A549 (cell line): Measurements from ENCODE around the gene ELK1. TPM values are rescaled to one million over a fixed set of nuclear protein-coding genes. Genes with fewer than 3 reads are reported as not detected.
A peak's percentile ranks its signal among the peaks of the same experiment; 100 is the strongest.

Source experiments
- ATAC-seq, 2 experiments: fragments of 200-7000 bp in 1 of 2; fragments of >200 bp in 1 of 2; cut with Nextera tagmentation in 1 of 2; cut with Tn5 transposase in 1 of 2; 3 replicates each; pipeline versions ENCODE4 v1.8.0 to v1.9.1; 2018 to 2020; ENCODE audit warnings: mild to moderate bottlenecking in 1 of 2, moderate library complexity in 1 of 2
- CTCF ChIA-PET: fragments of 300-600 bp; sonication (Branson Sonifier 250); formaldehyde crosslinking; extraction: SDS; loops from one replicate; lab custom pipeline; 2021; ENCODE audit warnings: antibody characterized with exemption, inconsistent platforms; lab: Yijun Ruan, JAX
- POLR2A ChIA-PET: fragments of 350-600 bp; formaldehyde crosslinking; extraction: SDS; loops from one replicate; lab custom pipeline; 2021; ENCODE audit warnings: antibody characterized with exemption, inconsistent platforms; lab: Yijun Ruan, JAX
- DNase-seq, 2 experiments: peaks; one replicate each; pipeline versions ENCODE4 v3.0.0 to v3.0.0-alpha.2; 2011 to 2016; ENCODE audit warnings: low read depth in 1 of 2, low spot score in 1 of 2
- FAIRE-seq: peaks from 2 replicates; lab custom pipeline; 2011; peaks lifted over from hg19 to GRCh38; lab: Jason Lieb, UNC
- H3K27ac ChIP-seq, 2 experiments: fragments of >200 bp; sonication (Bioruptor Twin); formaldehyde crosslinking; 3 replicates each; pipeline ENCODE4 v1.5.1; 2016 to 2017
- H3K4me1 ChIP-seq: fragments of >200 bp; sonication (Bioruptor Twin); formaldehyde crosslinking; 3 replicates; pipeline ENCODE4 v1.6.1; 2016
- H3K4me2 ChIP-seq: fragments of >200 bp; sonication (Bioruptor Twin); formaldehyde crosslinking; 3 replicates; pipeline ENCODE4 v1.6.1; 2016
- H3K4me3 ChIP-seq: fragments of >200 bp; sonication (Bioruptor Twin); formaldehyde crosslinking; 3 replicates; pipeline ENCODE4 v1.5.1; 2016
- H3K9me3 ChIP-seq: fragments of >200 bp; sonication (Bioruptor Twin); formaldehyde crosslinking; 3 replicates; pipeline ENCODE4 v1.6.1; 2016
- CBX8 ChIP-seq: fragments of 200-600 bp; sonication (generic); IDR thresholded peaks from 2 replicates; pipeline ENCODE4 v1.6.1; 2016
- CEBPB ChIP-seq, 2 experiments: fragments of >200 bp in 1 of 2; sonication (Bioruptor Twin) in 1 of 2; formaldehyde crosslinking in 1 of 2; IDR thresholded peaks; 2 replicates each; pipeline ENCODE4 v1.6.1; 2012 to 2016
- CHD2 ChIP-seq: fragments of 150-350 bp; IDR thresholded peaks from 2 replicates; pipeline ENCODE4 v1.6.1; 2014; ENCODE audit warnings: low read length; ENCODE audit not compliant: partially characterized antibody
- CHD4 ChIP-seq: fragments of 200-600 bp; sonication (generic); IDR thresholded peaks from 2 replicates; pipeline ENCODE4 v1.6.1; 2016; ENCODE audit warnings: antibody characterized with exemption, mild to moderate bottlenecking, borderline replicate concordance
- EHMT2 ChIP-seq: fragments of 200-600 bp; sonication (generic); IDR thresholded peaks from 2 replicates; pipeline ENCODE4 v1.6.1; 2016; ENCODE audit warnings: antibody characterized with exemption, low read depth, mild to moderate bottlenecking, moderate library complexity
- ELK1 ChIP-seq: fragments of 150-350 bp; IDR thresholded peaks from 2 replicates; pipeline ENCODE4 v1.6.1; 2014; ENCODE audit warnings: low read depth, mild to moderate bottlenecking, low read length
- EP300 ChIP-seq, 2 experiments: fragments of >200 bp; sonication (Bioruptor Twin); formaldehyde crosslinking; IDR thresholded peaks; 2 replicates in 1 of 2; 3 replicates in 1 of 2; pipeline ENCODE4 v1.6.1; 2016 to 2017
- ESRRA ChIP-seq: fragments of 150-350 bp; IDR thresholded peaks from 2 replicates; pipeline ENCODE4 v1.6.1; 2014; ENCODE audit warnings: mild to moderate bottlenecking, low read length, borderline replicate concordance
- HEYL ChIP-seq: fragments of 250-450 bp; sonication (Bioruptor Pico); IDR thresholded peaks from 2 replicates; pipeline ENCODE4 v1.8.0; 2021; ENCODE audit warnings: mild to moderate bottlenecking, moderate library complexity
- HOXA7 ChIP-seq: fragments of 250-450 bp; sonication (Bioruptor Pico); IDR thresholded peaks from 2 replicates; pipeline ENCODE4 v1.5.0; 2020; ENCODE audit warnings: mild to moderate bottlenecking, moderate library complexity
- HOXB5 ChIP-seq: fragments of 250-450 bp; sonication (Bioruptor Pico); IDR thresholded peaks from 2 replicates; pipeline ENCODE4 v1.5.0; 2020; ENCODE audit warnings: mild to moderate bottlenecking, moderate library complexity
- JUN ChIP-seq, 2 experiments: fragments of >200 bp; sonication (Bioruptor Twin); formaldehyde crosslinking; IDR thresholded peaks; 2 replicates in 1 of 2; 3 replicates in 1 of 2; pipeline ENCODE4 v1.6.1; 2016 to 2017
- KDM1A ChIP-seq: fragments of 200-600 bp; sonication (generic); IDR thresholded peaks from 2 replicates; pipeline ENCODE4 v1.6.1; 2016; ENCODE audit warnings: low read depth, mild to moderate bottlenecking
- KDM5A ChIP-seq: fragments of 200-600 bp; sonication (generic); IDR thresholded peaks from 2 replicates; pipeline ENCODE4 v1.6.1; 2016; ENCODE audit warnings: antibody characterized with exemption, mild to moderate bottlenecking
- MAFK ChIP-seq: fragments of 450-650 bp; IDR thresholded peaks from 2 replicates; pipeline ENCODE4 v1.6.1; 2014; ENCODE audit not compliant: partially characterized antibody
- MAZ ChIP-seq: fragments of 150-350 bp; IDR thresholded peaks from 2 replicates; pipeline ENCODE4 v1.6.1; 2014; ENCODE audit warnings: antibody characterized with exemption, low read depth, low read length, borderline replicate concordance
- NFE2L2 ChIP-seq: fragments of 150-350 bp; conservative IDR thresholded peaks from 2 replicates; pipeline ENCODE4 v1.6.1; 2014; ENCODE audit warnings: low read length
- NPAS2 ChIP-seq: fragments of 250-450 bp; sonication (Bioruptor Pico); IDR thresholded peaks from 2 replicates; pipeline ENCODE4 v1.8.0; 2022; ENCODE audit warnings: mild to moderate bottlenecking, moderate library complexity, borderline replicate concordance
- NR3C1 ChIP-seq: fragments of >200 bp; sonication (Bioruptor Twin); formaldehyde crosslinking; IDR thresholded peaks from 3 replicates; pipeline ENCODE4 v1.6.1; 2017
- PBX3 ChIP-seq: IDR thresholded peaks from 2 replicates; pipeline ENCODE4 v1.6.1; 2012
- POLR2A ChIP-seq: IDR thresholded peaks from 2 replicates; pipeline ENCODE4 v1.6.1; 2012; ENCODE audit warnings: mild to moderate bottlenecking, low read length
- RFX5 ChIP-seq: fragments of 450-650 bp; IDR thresholded peaks from 2 replicates; pipeline ENCODE4 v1.7.1; 2014; ENCODE audit warnings: antibody characterized with exemption, mild to moderate bottlenecking, moderate library complexity
- SREBF2 ChIP-seq: fragments of 450-650 bp; IDR thresholded peaks from 2 replicates; pipeline ENCODE4 v1.6.1; 2014; ENCODE audit warnings: mild to moderate bottlenecking, moderate library complexity
- TP53 ChIP-seq: fragments of 250-450 bp; sonication (Bioruptor Pico); IDR thresholded peaks from 2 replicates; pipeline ENCODE4 v1.5.0; 2021; ENCODE audit warnings: mild to moderate bottlenecking, moderate library complexity
- USF2 ChIP-seq: fragments of 450-650 bp; IDR thresholded peaks from 2 replicates; pipeline ENCODE4 v1.6.1; 2014; ENCODE audit warnings: antibody characterized with exemption
- ZC3H11A ChIP-seq: fragments of 450-650 bp; IDR thresholded peaks from 2 replicates; pipeline ENCODE4 v1.6.1; 2014; ENCODE audit warnings: antibody characterized with exemption, mild to moderate bottlenecking
- ZFP36 ChIP-seq: fragments of 450-650 bp; IDR thresholded peaks from 2 replicates; pipeline ENCODE4 v1.6.1; 2014; ENCODE audit warnings: borderline replicate concordance; ENCODE audit not compliant: partially characterized antibody
- ZSCAN20 ChIP-seq: fragments of 250-450 bp; sonication (Bioruptor Pico); IDR thresholded peaks from 2 replicates; pipeline ENCODE4 v1.8.0; 2022; ENCODE audit warnings: mild to moderate bottlenecking, moderate library complexity
- WGBS: methylation state at CpG from one replicate; pipeline ENCODE4 v1.1.6; 2017; ENCODE audit errors: missing lambda C conversion rate; 5-methylcytosine and 5-hydroxymethylcytosine counted together
- polyA plus RNA-seq, 4 experiments: library from polyadenylated mRNA; depleted of rRNA in 3 of 4; stranded (reverse); fragments of >200 nt; fragmentation: RNase III in 1 of 4; extraction: RNeasy Plus Mini Kit Qiagen cat#74134 plus additional on column Dnase treatment in 1 of 4; gene quantifications; 2 replicates in 3 of 4; 3 replicates in 1 of 4; pipeline ENCODE4 v1.2.3, GENCODE V29; 2011 to 2017
- TF ChIP-seq, protein P1 (sequence below): fragments of >200 bp; sonication (Bioruptor Twin); formaldehyde crosslinking; IDR thresholded peaks from 3 replicates; pipeline ENCODE4 v1.6.1; 2016
- TF ChIP-seq, protein P2 (sequence below): IDR thresholded peaks from 2 replicates; pipeline ENCODE4 v1.6.1; 2012; ENCODE audit warnings: low read depth, borderline replicate concordance
- TF ChIP-seq, protein P3 (sequence below): IDR thresholded peaks from 2 replicates; pipeline ENCODE4 v1.6.1; 2012
- TF ChIP-seq, protein P4 (sequence below): fragments of 250-450 bp; sonication (Bioruptor Pico); IDR thresholded peaks from 2 replicates; pipeline ENCODE4 v1.5.0; 2020; ENCODE audit warnings: low read depth, mild to moderate bottlenecking, moderate library complexity

ELK1 gene
- polyA plus RNA-seq, 2 of the 4 experiments (the other 2 are of a cell fraction) = 14.6 to 23.5 TPM

DNA sequence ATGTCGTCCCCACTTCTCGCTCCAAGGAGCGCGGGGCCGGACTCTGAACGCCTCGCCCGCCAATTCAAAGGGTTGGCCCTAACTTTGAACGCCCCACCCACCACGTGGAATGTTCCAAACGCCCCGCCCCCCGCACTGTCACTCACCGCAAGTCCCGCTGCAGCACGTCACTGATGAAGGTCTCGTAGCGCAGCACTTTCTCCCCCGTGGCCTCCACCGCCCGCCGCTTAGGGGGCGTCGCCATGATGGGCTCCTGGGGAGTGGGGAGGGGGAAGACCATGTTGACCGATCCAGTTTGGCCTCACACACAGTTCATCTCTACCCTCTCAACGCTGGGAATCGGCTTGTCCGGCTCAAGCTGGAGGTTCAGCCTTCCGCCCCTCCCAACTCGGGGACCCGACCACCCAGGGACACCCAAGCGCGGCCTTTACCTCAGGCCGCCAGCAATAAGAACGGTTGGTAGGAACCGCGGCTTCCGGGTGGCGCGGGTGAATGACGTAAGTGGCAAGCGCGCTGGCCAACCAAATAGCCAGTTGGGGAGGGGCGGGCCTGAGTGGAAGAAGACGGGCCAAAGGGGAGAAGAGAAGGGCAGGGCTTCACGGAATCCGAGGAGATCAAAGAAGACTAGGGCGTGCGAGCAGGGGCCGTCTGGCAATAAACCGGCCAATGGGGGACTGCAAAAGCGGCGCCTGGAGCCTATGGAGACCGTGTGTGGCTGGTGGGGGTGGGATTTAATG is 8.5 kb upstream of the ELK1 start, which contains the start of gene UXT (continued):
- TF ChIP-seq MAFK (no peak), SREBF2 (no peak), USF2 (0 out of 2 replicates have a peak, but pooled peaks have one; percentile 15), NPAS2 (CRISPR knock-in tag) (no peak), HOXB5 (CRISPR knock-in tag) (no peak), NR3C1 (no peak), ESRRA (no peak), HOXA7 (CRISPR knock-in tag) (no peak), TP53 (CRISPR knock-in tag) (peak; percentile 84; the same call in 1 of the 2 replicates), CHD2 (peak; percentile 47), ZSCAN20 (CRISPR knock-in tag) (no peak), ZFP36 (no peak), ZC3H11A (no peak), KDM5A (no peak), PBX3 (peak; percentile 63; the same call in 1 of the 2 replicates), EP300 (IDR thresholded peaks at IDR 0.05) (no peak), JUN (IDR thresholded peaks at IDR 0.05) (peak; percentile 66 to 73; a peak in 3 of 5 replicates), NFE2L2 (no peak), ELK1 (no peak), RFX5 (0 out of 2 replicates have a peak, but pooled peaks have one; percentile 32), CHD4 (no peak), POLR2A (no peak; the same call in none of the 2 replicates), HEYL (CRISPR knock-in tag) (no peak)
- TF ChIP-seq, protein P1, sequence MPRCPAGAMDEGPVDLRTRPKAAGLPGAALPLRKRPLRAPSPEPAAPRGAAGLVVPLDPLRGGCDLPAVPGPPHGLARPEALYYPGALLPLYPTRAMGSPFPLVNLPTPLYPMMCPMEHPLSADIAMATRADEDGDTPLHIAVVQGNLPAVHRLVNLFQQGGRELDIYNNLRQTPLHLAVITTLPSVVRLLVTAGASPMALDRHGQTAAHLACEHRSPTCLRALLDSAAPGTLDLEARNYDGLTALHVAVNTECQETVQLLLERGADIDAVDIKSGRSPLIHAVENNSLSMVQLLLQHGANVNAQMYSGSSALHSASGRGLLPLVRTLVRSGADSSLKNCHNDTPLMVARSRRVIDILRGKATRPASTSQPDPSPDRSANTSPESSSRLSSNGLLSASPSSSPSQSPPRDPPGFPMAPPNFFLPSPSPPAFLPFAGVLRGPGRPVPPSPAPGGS = peak; percentile 68; the same call in 1 of the 3 replicates
- TF ChIP-seq, protein P2, sequence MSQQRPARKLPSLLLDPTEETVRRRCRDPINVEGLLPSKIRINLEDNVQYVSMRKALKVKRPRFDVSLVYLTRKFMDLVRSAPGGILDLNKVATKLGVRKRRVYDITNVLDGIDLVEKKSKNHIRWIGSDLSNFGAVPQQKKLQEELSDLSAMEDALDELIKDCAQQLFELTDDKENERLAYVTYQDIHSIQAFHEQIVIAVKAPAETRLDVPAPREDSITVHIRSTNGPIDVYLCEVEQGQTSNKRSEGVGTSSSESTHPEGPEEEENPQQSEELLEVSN = no peak
- TF ChIP-seq, protein P3, sequence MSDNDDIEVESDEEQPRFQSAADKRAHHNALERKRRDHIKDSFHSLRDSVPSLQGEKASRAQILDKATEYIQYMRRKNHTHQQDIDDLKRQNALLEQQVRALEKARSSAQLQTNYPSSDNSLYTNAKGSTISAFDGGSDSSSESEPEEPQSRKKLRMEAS = peak; percentile 57; the same call in 1 of the 2 replicates

DNA sequence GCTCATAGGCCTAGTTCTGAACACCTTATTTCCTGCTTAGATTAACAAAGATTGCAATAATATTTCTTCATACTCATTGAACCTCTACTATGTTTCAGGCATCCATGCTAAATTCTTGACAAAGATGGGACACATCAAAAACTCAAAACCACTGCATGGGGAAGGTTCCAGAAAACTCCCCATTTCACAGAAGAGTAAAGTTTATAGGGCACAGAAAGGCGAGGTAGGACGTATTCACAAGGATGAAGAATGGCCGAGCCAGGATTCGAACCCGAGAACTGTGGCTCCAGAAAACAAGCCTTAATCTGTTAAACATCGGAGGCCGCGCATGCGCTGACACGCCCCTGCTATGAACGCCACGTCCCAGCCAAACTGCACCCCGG is 7.9 kb upstream of the ELK1 start:
- FAIRE-seq = peak; percentile 94
- peak overlapping the region; percentile 63 to 97 for H3K27ac ChIP-seq
- TF ChIP-seq MAZ = no peak
- TF ChIP-seq CBX8 = no peak
- TF ChIP-seq HEYL (CRISPR knock-in tag) = no peak
- TF ChIP-seq, protein P4, sequence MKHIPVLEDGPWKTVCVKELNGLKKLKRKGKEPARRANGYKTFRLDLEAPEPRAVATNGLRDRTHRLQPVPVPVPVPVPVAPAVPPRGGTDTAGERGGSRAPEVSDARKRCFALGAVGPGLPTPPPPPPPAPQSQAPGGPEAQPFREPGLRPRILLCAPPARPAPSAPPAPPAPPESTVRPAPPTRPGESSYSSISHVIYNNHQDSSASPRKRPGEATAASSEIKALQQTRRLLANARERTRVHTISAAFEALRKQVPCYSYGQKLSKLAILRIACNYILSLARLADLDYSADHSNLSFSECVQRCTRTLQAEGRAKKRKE = no peak
- TF ChIP-seq KDM1A = no peak
- no peak for TF ChIP-seq ESRRA
- no peak for TF ChIP-seq CEBPB (IDR thresholded peaks at IDR 0.05)
- no peak for TF ChIP-seq JUN (IDR thresholded peaks at IDR 0.05)
- no peak for TF ChIP-seq EHMT2
- peaks cover 9% of the 10 kb centered on the region for H3K4me1 ChIP-seq
- ATAC-seq = no peak
- no peak for DNase-seq
- WGBS = 0% methylated on average over 9 of the region's 13 CpGs
- peak overlapping the region; percentile 75 for H3K4me2 ChIP-seq
- CTCF ChIA-PET = no interaction called here
- POLR2A ChIA-PET = no interaction called here
- peak overlapping the region; percentile 62 for H3K4me3 ChIP-seq
- peaks cover 3% of the 10 kb centered on the region; the same call in 1 of the 3 replicates for H3K9me3 ChIP-seq
